Left hindlimb (tissue), 1 donor: ENCODE results near the gene UPK1B.
"Not testable (repeated sequence)": the region's sequence is repeated elsewhere in the genome, so short reads cannot be mapped to it uniquely, and the experiment has no call there.

ENCODE experiments used
- DNase-seq: peaks from one replicate; pipeline ENCODE4 v3.0.0-alpha.2; 2018

The UPK1B gene

DNA sequence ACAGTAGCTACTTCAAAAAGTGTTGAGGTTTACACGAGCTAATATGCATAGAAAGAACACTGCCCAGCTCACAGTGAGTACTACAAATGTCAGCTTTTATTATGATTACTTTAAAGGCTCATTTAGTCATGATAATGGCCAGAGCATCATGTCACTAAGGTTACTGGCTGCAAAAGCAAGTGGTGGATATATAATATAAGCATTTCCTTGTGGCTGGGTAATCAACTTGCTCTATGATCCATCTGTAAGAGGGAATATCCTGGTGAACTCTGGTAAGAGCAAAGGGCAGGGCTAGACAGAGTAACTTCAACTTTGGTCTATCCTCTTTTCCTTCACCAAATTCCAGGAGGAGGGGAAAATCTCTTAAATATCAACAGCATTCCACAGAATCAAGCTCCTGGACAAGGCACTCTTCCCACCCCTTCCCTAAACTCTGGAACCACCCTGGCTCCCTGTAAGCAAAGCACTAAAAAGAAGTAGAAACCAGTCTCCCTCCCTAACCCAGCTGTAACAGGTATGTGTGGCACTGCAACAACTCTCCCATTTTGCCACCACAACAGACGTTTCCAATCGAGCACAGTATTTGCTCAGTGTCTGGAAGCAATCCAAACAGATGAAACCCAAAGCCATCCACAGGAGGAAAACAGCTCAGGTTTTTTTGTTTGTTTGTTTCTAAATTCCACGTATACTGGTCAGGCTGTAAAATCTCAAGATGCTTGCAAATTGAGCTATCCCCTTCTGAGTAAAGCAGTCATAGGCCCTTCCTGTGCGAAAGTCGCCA, 53.9 kb downstream of the UPK1B start:
- no peak for DNase-seq

DNA sequence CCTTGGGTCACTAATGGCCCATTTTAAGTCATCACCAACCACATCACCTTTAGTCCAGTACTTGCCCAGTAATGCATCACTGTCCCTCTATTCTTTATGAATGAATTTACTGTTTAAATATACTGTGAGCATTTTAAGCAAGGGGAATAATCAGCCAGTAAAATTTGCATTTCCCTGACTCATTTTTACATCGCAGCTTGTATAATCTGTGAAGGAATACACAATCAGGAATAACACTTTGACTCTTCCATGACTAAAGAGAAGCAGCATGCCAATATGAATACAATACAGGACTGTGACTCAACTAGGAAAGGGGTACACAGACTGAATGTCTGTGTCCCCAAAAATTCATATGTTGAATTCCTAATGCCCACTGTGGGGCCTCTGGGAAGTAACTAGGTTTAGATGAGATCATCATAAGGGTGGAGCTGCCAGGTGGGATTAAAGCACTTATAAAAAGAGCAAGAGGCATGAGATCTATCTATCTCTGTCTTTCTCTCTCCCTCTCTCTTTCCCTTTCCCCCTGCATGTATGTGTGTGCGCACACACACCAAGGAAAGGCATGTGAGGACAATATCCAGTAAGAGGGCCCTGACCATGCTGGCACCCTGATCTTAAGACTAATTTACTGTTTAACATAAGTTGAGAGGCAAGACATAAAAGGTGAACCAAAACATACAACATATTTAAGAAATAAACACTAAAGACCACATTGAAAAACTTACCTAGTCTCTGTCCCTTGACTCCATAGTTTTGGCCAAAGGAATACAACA, 55.2 kb downstream of the UPK1B start:
- no peak for DNase-seq

GRCh38 chr3:119229190-119229589, 55.8 kb downstream of the UPK1B start:
- no peak for DNase-seq

DNA sequence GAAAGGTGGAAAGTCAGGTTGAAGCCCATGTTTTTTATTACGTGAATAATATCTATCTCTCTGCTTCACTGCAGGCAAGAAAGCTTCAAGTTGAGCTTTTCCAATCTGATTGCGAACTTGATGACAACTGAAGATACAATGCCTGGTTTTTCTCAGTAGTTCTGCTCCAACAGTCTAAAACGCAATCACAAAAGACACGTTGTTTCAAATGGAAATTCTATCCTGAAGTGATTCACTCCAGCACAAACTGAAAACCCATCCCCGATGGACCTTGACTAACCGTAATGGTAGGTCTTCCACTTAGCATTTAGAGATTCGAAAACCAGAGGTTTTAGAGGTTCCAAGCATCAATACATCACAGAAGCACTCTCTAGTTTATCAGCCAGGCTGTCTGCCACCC, 56.7 kb downstream of the UPK1B start:
- DNase-seq = no peak

GRCh38 chr3:119230745-119231144, 57.3 kb downstream of the UPK1B start:
- DNase-seq = no peak

DNA sequence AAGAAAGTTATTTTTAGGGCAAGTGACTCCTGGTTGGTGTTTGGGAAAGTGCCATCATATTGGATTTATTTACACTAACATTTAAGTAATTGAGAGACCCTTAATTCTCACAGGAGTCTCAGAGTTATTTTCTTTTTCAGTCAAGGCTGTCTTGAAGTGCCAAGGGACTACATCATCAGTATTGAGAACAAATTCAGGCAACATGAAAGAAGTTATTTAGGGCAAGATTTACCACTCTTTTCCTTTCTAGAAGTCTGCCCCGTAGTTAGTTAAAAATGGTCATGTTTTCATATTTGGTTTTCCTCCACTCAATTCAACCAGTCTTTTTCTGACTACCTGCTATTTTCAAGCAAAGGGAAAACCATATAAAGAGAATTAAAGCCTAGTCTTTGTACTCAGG, 61.2 kb downstream of the UPK1B start:
- no peak for DNase-seq

DNA sequence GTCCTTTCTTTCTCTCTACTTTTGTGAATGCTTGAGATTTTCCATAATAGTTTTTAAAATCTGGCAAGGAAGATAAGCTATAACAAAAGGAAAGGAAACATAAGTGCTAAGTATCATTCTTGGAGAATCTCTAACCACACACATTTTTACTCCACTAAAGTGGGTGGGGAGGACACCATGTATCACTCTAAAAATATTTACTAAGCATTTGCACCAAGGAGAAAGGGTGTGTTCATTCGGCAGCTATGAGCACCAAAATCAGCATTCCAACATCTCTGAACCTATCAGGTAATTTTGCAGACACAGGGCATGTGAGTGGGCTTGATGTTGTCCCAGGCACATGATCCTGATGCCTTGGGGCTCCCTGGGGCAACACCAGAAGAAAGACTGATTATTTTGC, 61.8 kb downstream of the UPK1B start:
- DNase-seq = no peak

DNA sequence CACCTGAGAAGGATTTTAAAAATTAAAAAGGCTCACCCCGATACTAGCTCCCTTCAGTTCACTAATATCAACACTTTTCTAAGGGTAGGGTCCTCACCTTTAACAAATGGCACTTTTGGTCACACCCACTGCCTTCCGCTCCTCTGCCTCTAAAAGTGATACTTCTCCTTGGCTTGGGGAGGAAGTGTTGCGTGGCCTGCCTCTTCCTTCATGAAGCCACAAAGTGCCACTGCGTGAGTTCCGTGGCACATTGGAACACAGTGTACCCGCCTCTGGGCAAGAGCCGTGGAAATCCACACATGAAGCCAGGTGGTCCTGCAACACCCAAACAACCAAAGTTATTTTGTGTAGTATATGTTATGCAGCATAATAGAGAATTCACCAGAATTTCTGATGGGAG, 63.4 kb downstream of the UPK1B start:
- no peak for DNase-seq

DNA sequence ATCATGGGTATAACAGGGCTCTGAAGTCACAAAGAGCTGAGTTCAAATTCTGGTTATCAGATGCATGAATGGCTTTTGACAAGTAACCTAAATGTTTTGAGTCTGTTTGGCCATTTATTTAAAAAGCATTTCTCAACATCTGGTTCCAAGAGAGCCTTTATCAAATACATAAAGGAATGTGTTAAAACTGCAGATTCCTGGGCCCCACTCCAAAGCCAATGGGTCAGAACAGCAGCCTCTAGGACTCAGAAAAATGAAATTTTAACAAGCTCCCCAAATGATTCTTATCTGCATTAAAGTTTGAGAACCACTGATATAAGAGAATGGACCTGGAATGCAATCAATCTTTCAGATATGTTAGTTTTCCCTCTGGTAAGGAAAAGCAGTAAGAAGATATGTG, 63.9 kb downstream of the UPK1B start:
- no peak for DNase-seq

GRCh38 chr3:119238363-119238762, 65.0 kb downstream of the UPK1B start:
- DNase-seq = no peak

DNA sequence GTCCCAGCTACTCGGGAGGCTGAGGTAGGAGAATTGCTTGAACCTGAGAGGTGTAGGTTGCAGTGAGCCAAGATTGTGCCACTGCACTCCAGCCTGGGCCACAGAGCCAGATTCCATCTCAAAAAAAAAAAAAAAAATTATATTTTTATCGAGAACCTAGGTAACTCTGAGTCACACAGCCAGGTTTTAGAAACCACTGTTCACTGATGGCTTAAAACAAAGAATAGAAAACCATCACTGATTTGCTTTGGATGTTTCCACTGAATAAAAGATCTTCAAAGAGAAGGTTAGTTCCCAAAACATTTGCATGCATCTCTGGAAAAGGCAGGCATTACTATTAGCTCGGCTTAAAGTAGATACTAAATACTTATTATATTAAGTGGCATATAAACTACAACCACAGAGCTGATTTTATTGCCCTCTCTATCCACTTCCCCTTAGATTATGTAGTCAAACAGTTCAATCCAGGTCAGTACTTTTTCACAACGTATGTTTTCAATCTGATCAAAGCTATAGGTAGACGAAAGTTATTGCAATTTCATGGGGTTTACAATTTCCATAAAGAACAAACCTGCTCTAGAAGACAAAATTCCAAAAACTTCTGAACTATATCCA, 65.9 kb downstream of the UPK1B start:
- DNase-seq = no peak

DNA sequence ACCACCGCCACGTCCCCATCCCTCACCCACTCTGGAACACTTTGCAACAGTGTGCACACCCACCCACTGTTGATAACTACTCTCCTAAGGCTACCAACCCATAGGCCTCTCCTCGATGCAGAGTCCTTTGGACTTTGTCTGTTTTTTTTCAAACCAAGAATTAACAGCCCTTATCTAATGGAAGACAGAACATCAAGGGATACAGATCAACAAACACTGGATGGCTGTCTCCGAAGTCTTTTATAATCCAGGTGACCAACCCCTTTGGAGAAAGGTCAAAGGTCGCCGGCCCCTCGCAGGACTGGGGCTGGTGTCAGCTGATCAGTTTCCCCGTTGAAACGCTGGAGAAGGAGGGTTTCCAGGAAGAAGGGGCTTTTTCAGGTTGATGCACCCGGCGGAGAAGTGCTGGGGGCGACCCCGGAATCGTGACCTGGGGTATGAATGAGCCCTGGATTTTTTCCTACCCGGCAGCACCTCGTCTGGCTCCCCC, 66.7 kb downstream of the UPK1B start:
- no peak for DNase-seq

DNA sequence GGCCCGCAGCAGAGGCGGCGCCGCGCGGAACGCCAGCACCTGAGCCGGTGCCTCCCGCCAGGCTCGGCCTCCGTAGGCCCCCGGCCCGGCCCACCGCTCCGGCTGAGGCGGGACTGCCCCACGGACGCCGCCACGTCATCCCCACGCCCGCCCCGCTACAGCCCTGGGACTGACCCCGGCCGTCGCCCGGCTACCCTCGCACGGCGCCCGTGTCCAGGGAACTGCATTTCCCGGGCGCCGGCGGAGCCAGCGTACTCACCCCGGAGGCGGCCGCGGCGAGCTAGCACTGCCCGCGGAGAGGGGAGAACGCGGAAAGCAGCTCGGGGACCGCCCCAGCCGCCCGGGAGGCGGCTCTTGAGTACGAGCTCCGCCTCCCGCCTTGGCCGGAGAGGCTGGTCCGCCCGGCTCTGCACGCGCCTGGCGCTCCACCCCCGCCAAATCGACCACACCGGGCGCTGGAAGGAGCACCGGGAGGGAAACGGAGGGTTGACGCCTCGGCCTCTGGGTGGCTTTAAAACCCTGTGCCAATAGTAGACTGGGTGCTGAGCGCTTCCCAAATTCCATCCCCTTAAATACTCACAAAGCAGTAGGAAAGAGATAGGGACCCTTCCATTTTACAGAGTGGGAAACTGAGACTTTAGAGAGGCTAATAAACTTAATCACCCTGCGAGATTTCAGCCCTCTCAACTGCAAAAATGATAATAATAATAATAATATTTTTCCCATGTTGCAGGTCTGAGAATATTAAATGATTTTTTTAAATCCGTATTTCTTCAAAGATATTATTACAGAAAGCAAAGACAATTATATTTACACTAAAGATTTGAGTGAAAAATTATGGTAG, 67.4 kb downstream of the UPK1B start, which contains the start of gene B4GALT4:
TSS of gene B4GALT4 (minus strand) at position 288 of the 844 bp plus-strand sequence. CDS start 10,779 bp downstream, outside the sequence.
- peak; percentile 92 for DNase-seq

DNA sequence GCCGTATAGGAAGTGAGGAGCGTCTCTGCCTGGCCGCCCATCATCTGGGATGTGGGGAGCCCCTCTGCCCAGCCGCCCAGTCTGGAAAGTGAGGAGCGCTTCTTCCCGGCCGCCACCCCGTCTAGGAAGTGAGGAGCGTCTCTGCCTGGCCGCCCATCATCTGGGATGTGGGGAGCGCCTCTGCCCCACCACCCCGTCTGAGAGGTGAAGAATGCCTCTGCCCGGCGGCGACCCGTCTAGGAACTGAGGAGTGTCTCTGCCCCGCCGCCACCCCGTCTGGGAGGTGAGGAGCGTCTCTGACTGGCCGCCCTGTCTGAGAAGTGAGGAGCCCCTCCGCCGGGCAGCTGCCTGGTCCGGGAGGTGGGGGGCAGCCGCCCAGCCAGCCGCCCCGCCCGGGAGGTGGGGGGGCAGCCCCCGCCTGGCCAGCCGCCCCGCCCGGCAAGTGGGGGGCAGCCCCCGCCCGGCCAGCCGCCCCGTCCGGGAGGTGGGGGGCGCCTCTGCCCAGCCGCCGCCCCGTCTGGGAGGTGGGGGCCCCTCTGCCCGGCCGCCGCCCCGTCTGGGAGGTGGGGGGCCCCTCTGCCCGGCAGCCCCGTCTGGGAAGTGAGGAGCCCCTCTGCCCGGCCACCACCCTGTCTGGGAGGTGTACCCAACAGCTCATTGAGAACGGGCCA, 69.1 kb downstream of the UPK1B start:
- not testable (repeated sequence) for DNase-seq

DNA sequence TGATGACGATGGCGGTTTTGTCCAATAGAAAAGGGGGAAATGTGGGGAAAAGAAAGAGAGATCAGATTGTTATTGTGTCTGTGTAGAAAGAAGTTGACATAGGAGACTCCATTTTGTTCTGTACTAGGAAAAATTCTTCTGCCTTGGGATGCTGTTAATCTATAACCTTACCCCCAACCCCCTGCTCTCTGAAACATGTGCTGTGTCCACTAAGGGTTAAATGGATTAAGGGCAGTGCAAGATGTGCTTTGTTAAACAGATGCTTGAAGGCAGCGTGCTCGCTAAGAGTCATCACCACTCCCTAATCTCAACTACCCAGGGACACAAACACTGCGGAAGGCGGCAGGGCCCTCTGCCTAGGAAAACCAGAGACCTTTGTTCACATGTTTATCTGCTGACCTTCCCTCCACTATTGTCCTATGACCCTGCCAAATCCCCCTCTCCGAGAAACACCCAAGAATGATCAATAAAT, 69.7 kb downstream of the UPK1B start:
- not testable (repeated sequence) for DNase-seq

- no peak for DNase-seq
Observed at GRCh38 chr3:119243712-119244111, 70.3 kb downstream of the UPK1B start.

GRCh38 chr3:119245778-119246177, 72.4 kb downstream of the UPK1B start:
- peak; percentile 38 for DNase-seq
